CD4-positive, alpha-beta T cell (primary cell): ENCODE measurements around the gene RAI1. TPM values are rescaled to one million over a fixed set of nuclear protein-coding genes. Genes with fewer than 3 reads are reported as not detected.

Experiments
- ATAC-seq: fragments of 200-7000 bp; cut with Tn5 transposase; one replicate; pipeline ENCODE4 v1.10.0; 2022; ENCODE audit warnings: mild to moderate bottlenecking; ENCODE audit not compliant: poor library complexity
- CTCF ChIA-PET: fragments of 350-600 bp; sonication (Branson Sonifier 250); formaldehyde crosslinking; loops from one replicate; lab custom pipeline; 2021; ENCODE audit warnings: antibody characterized with exemption, inconsistent platforms; lab: Charles Lee
- POLR2A ChIA-PET: fragments of 350-600 bp; sonication (Branson Sonifier 250); formaldehyde crosslinking; loops from one replicate; lab custom pipeline; 2021; ENCODE audit warnings: antibody characterized with exemption, inconsistent platforms; lab: Charles Lee
- DNase-seq, 14 experiments: peaks; one replicate each; pipeline ENCODE4 v3.0.0-alpha.2; 2013 to 2020; ENCODE audit warnings: mixed read lengths in 2 of 14
- H3K27ac ChIP-seq, 2 donors: one replicate each; pipeline versions ENCODE4 v1.5.1 to v1.7.0; 2013; ENCODE audit warnings: low read length in 2 of 2, low read depth in 1 of 2, mild to moderate bottlenecking in 1 of 2
- H3K27me3 ChIP-seq, 2 experiments: 1 replicate in 1 of 2; 2 replicates in 1 of 2; pipeline versions ENCODE4 v1.6.1 to v1.7.0; 2013; ENCODE audit warnings: low read length in 2 of 2, control low read depth in 1 of 2, mild to moderate bottlenecking in 1 of 2, moderate library complexity in 1 of 2; ENCODE audit not compliant: insufficient read depth in 2 of 2, control insufficient read depth in 1 of 2
- H3K36me3 ChIP-seq: one replicate; pipeline ENCODE4 v1.6.1; 2013; ENCODE audit warnings: low read length, control low read depth; ENCODE audit not compliant: insufficient read depth
- H3K4me1 ChIP-seq: one replicate; pipeline ENCODE4 v1.6.1; 2013; ENCODE audit warnings: low read length, control low read depth; ENCODE audit not compliant: insufficient read depth
- H3K4me3 ChIP-seq: one replicate; pipeline ENCODE4 v1.5.1; 2013; ENCODE audit warnings: mild to moderate bottlenecking, low read length, moderate library complexity
- H3K9me3 ChIP-seq, 2 experiments: 1 replicate in 1 of 2; 2 replicates in 1 of 2; pipeline versions ENCODE4 v1.6.1 to v1.7.0; 2013; ENCODE audit warnings: low read length in 2 of 2, mild to moderate bottlenecking in 2 of 2, control low read depth in 1 of 2, moderate library complexity in 1 of 2; ENCODE audit not compliant: control insufficient read depth in 1 of 2, insufficient read depth in 1 of 2
- H3K27ac Mint-ChIP-seq: one replicate; pipeline ENCODE4 v1.8.0; 2020; ENCODE audit warnings: mixed read lengths
- H3K27me3 Mint-ChIP-seq: one replicate; pipeline ENCODE4 v1.8.0; 2021; ENCODE audit warnings: mixed read lengths
- H3K36me3 Mint-ChIP-seq: one replicate; pipeline ENCODE4 v1.8.0; 2021; ENCODE audit warnings: low read depth, mixed read lengths
- H3K4me1 Mint-ChIP-seq: one replicate; pipeline ENCODE4 v1.8.0; 2021; ENCODE audit warnings: low read depth, mixed read lengths
- H3K4me3 Mint-ChIP-seq: one replicate; pipeline ENCODE4 v1.8.0; 2020; ENCODE audit warnings: mild to moderate bottlenecking, mixed read lengths
- H3K9me3 Mint-ChIP-seq: one replicate; pipeline ENCODE4 v1.8.0; 2020; ENCODE audit warnings: mixed read lengths
- CTCF ChIP-seq: fragments of 200-600 bp; IDR thresholded peaks from one replicate; pipeline ENCODE4 v1.8.0; 2022; ENCODE audit warnings: antibody characterized with exemption, mild to moderate bottlenecking
- intact Hi-C, 2 experiments: fragments of 100-400 bp; cut with DNase I in 1 of 2; cut with micrococcal nuclease in 1 of 2; formaldehyde crosslinking; loops; one replicate each; pipeline versions ENCODE4 v1.15.1 to v1.9.0; 2023 to 2025; cut with DNase I, micrococcal nuclease
- total RNA-seq, 174 experiments: library from RNA in 2 of 174; stranded (reverse) in 2 of 174; gene quantifications; one replicate each; pipeline ENCODE4 v1.2.3 and lab custom pipeline; 2021 to 2026

RAI1 gene
- total RNA-seq, 2 experiments from 2014 or later: 19.3 to 25.2 TPM

GRCh38 chr17:17836818-17837379 is 155.6 kb downstream of the RAI1 start, which contains the start of gene SREBF1:
SREBF1 (minus strand) TSS chr17:17836986; CDS start chr17:17836817, 169 bp downstream.
- peak within 1 kb of the TSS; percentile 96 to 97 for H3K27ac ChIP-seq
- H3K4me3 ChIP-seq: peak within 1 kb of the TSS; percentile 77
- H3K4me1 ChIP-seq: peaks cover 79% of the 10 kb centered on the region
- Mint-ChIP-seq H3K9me3 (no peaks in the 10 kb centered on the region), H3K36me3 (peaks cover 20% of the 10 kb centered on the region), H3K4me3 (peak within 1 kb of the TSS; percentile 94), H3K27ac (peak within 1 kb of the TSS; percentile 98), H3K27me3 (no peaks in the 10 kb centered on the region), H3K4me1 (peaks cover 69% of the 10 kb centered on the region)
- TF ChIP-seq CTCF: no peak
- ChIA-PET CTCF (interaction anchor here (1.0 to 1.6 kb wide), 2 partner anchors 12 to 25 kb away, joined by 4 to 10 read pairs; no protein-coding TSS in a partner anchor), POLR2A (interaction anchor here (0.6 to 4.4 kb wide), 10 partner anchors 11 to 346 kb away, joined by 3 to 71 read pairs (median 4); partner anchors contain the start of genes ALKBH5, DRC3, RASD1 and TOM1L2)
- no peaks in the 10 kb centered on the region for H3K9me3 ChIP-seq
- intact Hi-C loops: loop anchor here (1.0 to 2.0 kb wide), 3 partner anchors 12 to 24 kb away; no protein-coding TSS in a partner anchor
- DNase-seq (peak; percentile 31 to 81 (median 54)), ATAC-seq (peak; percentile 15)
- peaks cover 3% of the 10 kb centered on the region for H3K36me3 ChIP-seq
- H3K27me3 ChIP-seq: no peaks in the 10 kb centered on the region

DNA sequence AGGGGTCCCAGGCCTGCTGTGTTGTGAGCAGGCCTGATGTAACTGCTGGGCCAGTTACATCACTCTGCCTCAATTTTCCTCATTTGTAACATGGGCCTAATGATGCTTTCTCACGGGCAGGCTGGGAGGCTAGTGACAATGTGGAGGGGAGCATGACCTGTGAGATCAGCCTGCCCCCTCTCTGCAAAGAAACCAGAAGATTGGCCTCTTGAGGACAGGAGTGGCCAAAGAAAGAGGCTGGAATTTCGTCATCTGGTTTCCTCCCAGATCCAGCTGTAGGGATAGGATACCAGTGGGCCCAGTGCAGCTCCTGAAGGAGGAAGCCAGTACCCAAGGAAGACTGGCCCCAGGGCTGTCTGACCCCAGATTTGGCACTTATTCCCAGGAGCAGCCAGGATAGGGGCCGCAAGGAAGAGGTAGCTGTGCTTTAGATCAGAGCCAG is 156.1 kb downstream of the RAI1 start:
- H3K27me3 Mint-ChIP-seq: no peaks in the 10 kb centered on the region
- Histone ChIP-seq H3K4me3 (peak overlapping the region; percentile 77), H3K4me1 (peaks cover 74% of the 10 kb centered on the region), H3K27me3 (no peaks in the 10 kb centered on the region), H3K9me3 (no peaks in the 10 kb centered on the region), H3K36me3 (peaks cover 3% of the 10 kb centered on the region), H3K27ac (peak overlapping the region; percentile 52 to 97)
- no peaks in the 10 kb centered on the region for H3K9me3 Mint-ChIP-seq
- intact Hi-C loops: loop anchor here in 1 of 2 experiments (2.0 kb wide), 1 partner anchor 25 kb away; no protein-coding TSS in a partner anchor
- H3K27ac Mint-ChIP-seq: peak overlapping the region; percentile 98
- CTCF ChIA-PET: interaction anchor here (1.0 kb wide), 1 partner anchor 12 kb away, joined by 4 read pairs; no protein-coding TSS in a partner anchor
- DNase-seq (no peak), ATAC-seq (no peak)
- peaks cover 15% of the 10 kb centered on the region for H3K36me3 Mint-ChIP-seq
- TF ChIP-seq CTCF: no peak
- POLR2A ChIA-PET: interaction anchor here (0.6 to 4.4 kb wide), 2 partner anchors 12 to 14 kb away, joined by 3 to 71 read pairs; no protein-coding TSS in a partner anchor
- H3K4me3 Mint-ChIP-seq: peak overlapping the region; percentile 94
- H3K4me1 Mint-ChIP-seq: peaks cover 65% of the 10 kb centered on the region

- peaks cover 73% of the 10 kb centered on the region for H3K4me1 ChIP-seq
These were observed 157.0 kb downstream of the RAI1 start for GRCh38 chr17:17837966-17838962.

More at GRCh38 chr17:17837966-17838962, 157.0 kb downstream of the RAI1 start:
- peaks cover 64% of the 10 kb centered on the region for H3K4me1 Mint-ChIP-seq
- H3K4me3 Mint-ChIP-seq: peak overlapping the region; percentile 94
- no peaks in the 10 kb centered on the region for H3K9me3 ChIP-seq
- H3K27me3 Mint-ChIP-seq: no peaks in the 10 kb centered on the region
- no peak overlapping the region for H3K27ac ChIP-seq
- H3K27ac Mint-ChIP-seq: peak overlapping the region; percentile 98
- DNase-seq (peak in 2 of 14 experiments; percentile 26 to 50), ATAC-seq (no peak)
- no peaks in the 10 kb centered on the region for H3K9me3 Mint-ChIP-seq
- intact Hi-C loops: loop anchor here in 1 of 2 experiments (2.0 kb wide), 1 partner anchor 25 kb away; no protein-coding TSS in a partner anchor
- H3K27me3 ChIP-seq: no peaks in the 10 kb centered on the region
- ChIA-PET CTCF (no interaction called here), POLR2A (no interaction called here)
- H3K4me3 ChIP-seq: no peak overlapping the region
- peaks cover 3% of the 10 kb centered on the region for H3K36me3 ChIP-seq
- peaks cover 14% of the 10 kb centered on the region for H3K36me3 Mint-ChIP-seq
- TF ChIP-seq CTCF: no peak
